GM12875 (cell line): ENCODE data around the gene PIK3CB.
A peak's percentile ranks its signal among the peaks of the same experiment; 100 is the strongest.

Experiments used
- H3K4me3 ChIP-seq: one replicate; pipeline ENCODE4 v1.5.1; 2011; ENCODE audit warnings: low read depth, low read length, control low read depth
- CTCF ChIP-seq: IDR thresholded peaks from 2 replicates; pipeline ENCODE4 v1.5.1; 2011; ENCODE audit warnings: low read depth, mild to moderate bottlenecking, control low read depth, inconsistent platforms, low read length, moderate library complexity, borderline replicate concordance; ENCODE audit not compliant: insufficient read depth

PIK3CB gene

GRCh38 chr3:138834596-138835396 is at the start of gene PIK3CB:
PIK3CB (minus strand) TSS chr3:138834928; CDS start chr3:138759343, 75,585 bp downstream.
- peak within 1 kb of the TSS; percentile 75 for H3K4me3 ChIP-seq
- no peak for TF ChIP-seq CTCF

GRCh38 chr3:138881233-138881632 is 46.5 kb upstream of the PIK3CB start:
- no peak overlapping the region for H3K4me3 ChIP-seq
- TF ChIP-seq CTCF = no peak

- H3K4me3 ChIP-seq = no peak overlapping the region
- no peak for TF ChIP-seq CTCF
Measured at GRCh38 chr3:138879541-138880380, 45.0 kb upstream of the PIK3CB start.

- TF ChIP-seq CTCF = no peak
Measured at GRCh38 chr3:138877226-138877625, 42.5 kb upstream of the PIK3CB start.

GRCh38 chr3:138875754-138876664 is 41.3 kb upstream of the PIK3CB start:
- TF ChIP-seq CTCF = no peak
- no peak overlapping the region for H3K4me3 ChIP-seq

More at GRCh38 chr3:138877226-138877625, 42.5 kb upstream of the PIK3CB start:
- H3K4me3 ChIP-seq = no peak overlapping the region

GRCh38 chr3:138875096-138875753 is 40.5 kb upstream of the PIK3CB start:
- TF ChIP-seq CTCF = no peak
- H3K4me3 ChIP-seq = no peak overlapping the region
